Bone marrow (tissue), 2 donors: ENCODE results near the gene DYDC2.
"Not testable (repeated sequence)": the region's sequence is repeated elsewhere in the genome, so short reads cannot be mapped to it uniquely, and the experiment has no call there.

ENCODE experiments used
- DNase-seq, 2 donors: peaks; one replicate each; lab custom pipeline; 2025; lab: John Stamatoyannopoulos, UW

The DYDC2 gene

GRCh38 chr10:80356563-80356988, at the start of gene DYDC2, which contains the start of gene DYDC1:
Gene DYDC2, plus strand, starts transcription at chr10:80356781. Its CDS starts 5,663 bp downstream, at chr10:80362444.
Gene DYDC1, minus strand, starts transcription at chr10:80356755. Its CDS starts 4,154 bp downstream, at chr10:80352601.
- no peak for DNase-seq

GRCh38 chr10:80313523-80313922, 43.1 kb upstream of the DYDC2 start:
- DNase-seq: no peak

GRCh38 chr10:80315391-80315790, 41.2 kb upstream of the DYDC2 start:
- no peak for DNase-seq

- DNase-seq: no peak
Observed at GRCh38 chr10:80318742-80319141, 37.8 kb upstream of the DYDC2 start.

- no peak for DNase-seq
Observed at GRCh38 chr10:80319318-80319717, 37.3 kb upstream of the DYDC2 start.

- DNase-seq: no peak
Observed at GRCh38 chr10:80319725-80320290, 36.8 kb upstream of the DYDC2 start.

- no peak for DNase-seq
Observed at GRCh38 chr10:80320377-80320776, 36.2 kb upstream of the DYDC2 start.

GRCh38 chr10:80321183-80321582, 35.4 kb upstream of the DYDC2 start:
- no peak for DNase-seq

GRCh38 chr10:80322158-80322557, 34.4 kb upstream of the DYDC2 start:
- DNase-seq: no peak

- DNase-seq: no peak
Observed at GRCh38 chr10:80322711-80323110, 33.9 kb upstream of the DYDC2 start.

- no peak for DNase-seq
Observed at GRCh38 chr10:80323311-80323710, 33.3 kb upstream of the DYDC2 start.

GRCh38 chr10:80324086-80324485, 32.5 kb upstream of the DYDC2 start:
- DNase-seq: no peak

GRCh38 chr10:80324891-80325364, 31.7 kb upstream of the DYDC2 start:
- no peak for DNase-seq

GRCh38 chr10:80333983-80334382, 22.6 kb upstream of the DYDC2 start:
- DNase-seq: no peak

- no peak for DNase-seq
Observed at GRCh38 chr10:80344276-80344675, 12.3 kb upstream of the DYDC2 start.

- DNase-seq: no peak
Observed at GRCh38 chr10:80344912-80345311, 11.7 kb upstream of the DYDC2 start.

GRCh38 chr10:80350251-80350650, 6.3 kb upstream of the DYDC2 start:
- DNase-seq: peak in 1 of 2 donors; percentile 14

GRCh38 chr10:80351220-80351619, 5.4 kb upstream of the DYDC2 start:
- no peak for DNase-seq

- no peak for DNase-seq
Observed at GRCh38 chr10:80356989-80357850, 639 bp downstream of the DYDC2 start.

- no peak for DNase-seq
Observed at GRCh38 chr10:80357851-80358125, 1.2 kb downstream of the DYDC2 start.

- not testable (repeated sequence) for DNase-seq
Observed at GRCh38 chr10:80358925-80359324, 2.3 kb downstream of the DYDC2 start.

- DNase-seq: no peak
Observed at GRCh38 chr10:80359644-80360043, 3.1 kb downstream of the DYDC2 start.

GRCh38 chr10:80365510-80365909, 8.9 kb downstream of the DYDC2 start:
- DNase-seq: no peak

GRCh38 chr10:80371467-80371866, 14.9 kb downstream of the DYDC2 start:
- DNase-seq: no peak
